ENCODE results near the gene PTPRCAP. TPM values are rescaled to one million over a fixed set of nuclear protein-coding genes. Genes with fewer than 3 reads are reported as not detected.

Gene PTPRCAP
- total RNA-seq, 4 donors from 2014 or later = 13.2 to 78.9 (median 53.9) TPM

DNA sequence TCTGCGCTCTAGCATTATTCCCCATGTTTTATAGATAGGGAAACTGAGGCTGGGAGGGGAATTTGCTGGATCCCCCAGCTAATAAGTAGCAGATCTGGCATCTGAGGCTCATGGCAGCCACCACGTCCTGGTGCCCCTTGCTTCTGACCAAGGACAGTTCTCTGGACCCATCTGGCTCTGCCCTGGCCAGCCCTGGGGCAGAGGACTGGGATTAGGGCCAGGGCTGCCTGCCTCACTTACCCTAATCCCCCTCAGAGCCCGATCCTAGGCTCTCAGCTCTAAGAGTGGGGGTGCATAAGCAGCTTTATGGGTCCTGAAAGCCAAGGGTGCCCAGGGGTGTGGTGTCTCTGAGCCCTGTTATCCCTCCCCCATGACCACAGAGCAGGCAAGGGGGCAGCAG lies 17.6 kb upstream of the PTPRCAP start, which contains the start of gene CABP4:
TSS of gene CABP4 (plus strand) at position 301 of the 400 bp plus-strand sequence. CDS start at position 371, 70 bp downstream.
- no peaks in the 10 kb centered on the region for H3K27me3 ChIP-seq

DNA sequence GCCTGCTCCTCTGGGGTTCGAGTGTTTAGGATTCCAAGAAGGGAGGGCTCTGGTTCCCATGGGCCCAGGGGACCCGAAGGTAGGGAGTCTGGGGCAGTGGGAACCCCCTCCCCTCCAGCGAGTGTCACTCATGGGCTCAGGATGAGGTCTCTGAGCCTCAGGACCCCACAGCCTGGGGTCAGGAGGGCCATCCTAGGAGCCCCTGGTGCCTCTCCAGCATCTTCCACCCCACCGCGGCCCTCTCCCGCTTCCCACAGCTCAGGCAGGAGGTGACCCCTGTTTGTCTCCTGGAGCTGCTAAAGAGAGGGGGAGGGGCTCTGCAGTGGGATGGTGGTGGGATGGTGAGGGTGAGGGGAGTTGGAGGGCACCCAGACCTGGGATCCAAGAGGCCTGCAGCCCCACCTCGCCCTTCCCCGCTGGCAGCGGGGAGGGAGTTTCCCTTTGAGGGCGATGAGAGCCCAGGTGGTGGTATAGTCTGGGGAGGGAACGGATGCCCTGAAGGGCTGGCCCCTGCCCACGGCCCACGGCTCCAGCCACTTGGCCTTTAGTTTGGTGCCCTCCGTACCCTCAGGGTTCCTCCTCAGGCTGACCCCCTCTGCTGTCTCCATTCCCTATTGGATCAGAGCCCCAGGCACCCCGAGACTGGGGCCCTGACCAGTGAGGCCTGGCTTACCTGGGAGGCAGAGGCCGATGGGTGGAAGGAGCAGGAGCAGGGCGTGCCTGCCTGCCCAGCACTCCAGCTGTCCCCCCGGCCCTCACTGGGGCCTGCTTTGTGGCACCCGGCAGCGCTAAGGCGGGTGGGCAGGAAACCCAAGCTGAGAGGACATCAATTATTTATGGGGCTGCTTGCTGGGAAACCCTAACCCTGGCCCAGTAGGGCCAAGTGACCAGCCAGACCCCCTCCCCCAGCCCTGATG lies 16.6 kb upstream of the PTPRCAP start:
- no peak for DNase-seq
- H3K4me3 ChIP-seq = no peak overlapping the region
- no peak overlapping the region for H3K27ac ChIP-seq
- 90 to 100% methylated on average over 1 to 17 of the region's 21 CpGs for WGBS, 2 donors (ENCODE audit: low coverage in 1 of 2)
- TF ChIP-seq EP300 (IDR thresholded peaks at IDR 0.05; ENCODE audit: low read depth) (no peak), POLR2AphosphoS5 (IDR thresholded peaks at IDR 0.05) (no peak), POLR2A (IDR thresholded peaks at IDR 0.05) (no peak)
- TF ChIP-seq, protein P1, sequence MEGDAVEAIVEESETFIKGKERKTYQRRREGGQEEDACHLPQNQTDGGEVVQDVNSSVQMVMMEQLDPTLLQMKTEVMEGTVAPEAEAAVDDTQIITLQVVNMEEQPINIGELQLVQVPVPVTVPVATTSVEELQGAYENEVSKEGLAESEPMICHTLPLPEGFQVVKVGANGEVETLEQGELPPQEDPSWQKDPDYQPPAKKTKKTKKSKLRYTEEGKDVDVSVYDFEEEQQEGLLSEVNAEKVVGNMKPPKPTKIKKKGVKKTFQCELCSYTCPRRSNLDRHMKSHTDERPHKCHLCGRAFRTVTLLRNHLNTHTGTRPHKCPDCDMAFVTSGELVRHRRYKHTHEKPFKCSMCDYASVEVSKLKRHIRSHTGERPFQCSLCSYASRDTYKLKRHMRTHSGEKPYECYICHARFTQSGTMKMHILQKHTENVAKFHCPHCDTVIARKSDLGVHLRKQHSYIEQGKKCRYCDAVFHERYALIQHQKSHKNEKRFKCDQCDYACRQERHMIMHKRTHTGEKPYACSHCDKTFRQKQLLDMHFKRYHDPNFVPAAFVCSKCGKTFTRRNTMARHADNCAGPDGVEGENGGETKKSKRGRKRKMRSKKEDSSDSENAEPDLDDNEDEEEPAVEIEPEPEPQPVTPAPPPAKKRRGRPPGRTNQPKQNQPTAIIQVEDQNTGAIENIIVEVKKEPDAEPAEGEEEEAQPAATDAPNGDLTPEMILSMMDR (IDR thresholded peaks at IDR 0.05) = no peak
- in situ Hi-C loops (cut with MboI; ENCODE audit: low pct_ligation_motif_present in 1 of 4, low pct_unique_long_range_greater_than_20kb in 1 of 4, low sequenced_read_pairs in 3 of 4) = no loop called here
- intact Hi-C loops (cut with DNase I; ENCODE audit: low total_unique reads) = no loop called here
- no peaks in the 10 kb centered on the region for H3K27me3 ChIP-seq
- H3K9me3 ChIP-seq = no peaks in the 10 kb centered on the region
- no peaks in the 10 kb centered on the region for H3K36me3 ChIP-seq
- no peaks in the 10 kb centered on the region for H3K4me1 ChIP-seq

More for the DNA sequence above, 17.6 kb upstream of the PTPRCAP start, which contains the start of gene CABP4:
- Histone ChIP-seq H3K27ac (no peak within 1 kb of the TSS), H3K4me1 (no peaks in the 10 kb centered on the region), H3K36me3 (no peaks in the 10 kb centered on the region), H3K9me3 (no peaks in the 10 kb centered on the region), H3K4me3 (no peak within 1 kb of the TSS)
- DNase-seq = no peak
- WGBS, 2 donors (ENCODE audit: low coverage in 1 of 2) = 83 to 86% methylated on average over 1 to 3 of the region's 3 CpGs
- in situ Hi-C loops (cut with MboI; ENCODE audit: low pct_ligation_motif_present in 1 of 4, low pct_unique_long_range_greater_than_20kb in 1 of 4, low sequenced_read_pairs in 3 of 4) (no loop called here), intact Hi-C loops (cut with DNase I; ENCODE audit: low total_unique reads) (no loop called here)
- no peak for TF ChIP-seq POLR2AphosphoS5 (IDR thresholded peaks at IDR 0.05)
- TF ChIP-seq EP300 (IDR thresholded peaks at IDR 0.05; ENCODE audit: low read depth) = no peak
- TF ChIP-seq, protein P1 (IDR thresholded peaks at IDR 0.05) = no peak
- no peak for TF ChIP-seq POLR2A (IDR thresholded peaks at IDR 0.05)

DNA sequence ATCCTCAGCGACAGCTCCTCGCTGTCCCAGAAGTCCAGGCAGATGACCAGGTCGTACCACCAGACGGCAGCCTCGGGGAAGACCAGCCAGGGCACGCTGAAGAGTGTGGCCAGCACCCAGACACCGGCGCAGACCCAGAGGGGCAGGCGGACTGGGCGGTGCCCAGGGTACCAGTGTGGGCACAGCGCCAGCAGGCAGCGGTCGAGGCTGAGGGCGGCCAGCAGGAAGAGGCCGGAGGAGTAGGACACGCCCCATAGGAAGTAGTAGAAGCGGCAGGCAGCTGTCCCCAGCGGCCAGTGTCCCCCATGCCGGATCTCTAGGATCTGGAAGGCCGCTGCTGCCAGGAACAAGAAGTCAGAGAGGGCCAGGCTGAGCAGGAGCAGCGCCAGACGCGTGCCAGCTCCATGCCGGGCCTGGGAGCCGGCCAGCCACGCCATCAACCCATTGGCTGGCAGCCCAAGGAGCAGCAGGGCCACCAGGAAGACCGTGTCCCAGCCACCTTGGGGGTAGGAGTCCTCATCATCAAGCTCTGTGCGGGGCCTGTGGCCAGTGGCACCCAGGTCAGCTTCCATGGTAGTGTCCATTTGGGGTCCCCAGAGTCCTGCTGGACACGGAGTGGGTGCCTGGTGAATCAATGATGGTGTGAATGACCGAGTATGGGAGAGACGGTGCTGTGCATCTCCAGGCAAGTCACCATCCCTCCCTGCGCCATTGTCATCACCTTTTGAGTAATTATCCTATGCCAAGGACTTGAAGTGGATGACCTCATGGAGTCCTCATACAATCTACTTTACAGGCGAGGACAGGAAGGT lies 14.9 kb upstream of the PTPRCAP start, which contains the start of gene GPR152:
TSS of gene GPR152 (minus strand) at position 589 of the 812 bp plus-strand sequence. CDS start at position 584, 5 bp downstream.
- H3K4me1 ChIP-seq = no peaks in the 10 kb centered on the region
- DNase-seq = no peak
- no peak within 1 kb of the TSS for H3K4me3 ChIP-seq
- no peaks in the 10 kb centered on the region for H3K27me3 ChIP-seq
- peak within 1 kb of the TSS in 1 of 4 donors; percentile 7 for H3K27ac ChIP-seq
- intact Hi-C loops (cut with DNase I; ENCODE audit: low total_unique reads) = no loop called here
- in situ Hi-C loops (cut with MboI; ENCODE audit: low pct_ligation_motif_present in 1 of 4, low pct_unique_long_range_greater_than_20kb in 1 of 4, low sequenced_read_pairs in 3 of 4) = no loop called here
- H3K36me3 ChIP-seq = no peaks in the 10 kb centered on the region
- H3K9me3 ChIP-seq = no peaks in the 10 kb centered on the region
- TF ChIP-seq POLR2A (IDR thresholded peaks at IDR 0.05) (no peak), EP300 (IDR thresholded peaks at IDR 0.05; ENCODE audit: low read depth) (no peak), POLR2AphosphoS5 (IDR thresholded peaks at IDR 0.05) (no peak)
- TF ChIP-seq, protein P1 (IDR thresholded peaks at IDR 0.05) = no peak
- 83% methylated on average over 31 of the region's 33 CpGs; no CpG with 5 or more reads in 1 of the 2 donors for WGBS, 2 donors (ENCODE audit: low coverage in 1 of 2)

DNA sequence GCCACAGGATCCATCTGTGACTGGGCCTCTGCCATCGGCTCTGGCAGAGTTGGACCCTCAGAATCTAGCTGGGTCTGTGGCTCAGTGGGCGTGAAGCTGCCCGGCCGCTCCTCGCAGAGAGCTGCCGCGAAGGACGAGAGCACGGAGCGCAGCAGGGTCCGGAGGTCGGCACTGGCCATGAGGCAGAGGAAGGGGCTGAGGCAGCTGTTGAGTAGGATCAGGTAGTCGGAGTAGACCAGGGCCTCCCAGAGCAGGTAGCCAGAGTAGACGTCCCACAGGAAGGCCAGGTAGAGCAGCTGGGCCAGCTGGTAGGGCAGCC lies 14.1 kb upstream of the PTPRCAP start:
- DNase-seq = no peak

More for the DNA sequence above, 14.1 kb upstream of the PTPRCAP start:
- TF ChIP-seq, protein P1 (IDR thresholded peaks at IDR 0.05) = no peak
- WGBS, 2 donors (ENCODE audit: low coverage in 1 of 2) = 94% methylated on average over 14 of the region's 14 CpGs; no CpG with 5 or more reads in 1 of the 2 donors
- Histone ChIP-seq H3K4me3 (no peak overlapping the region), H3K9me3 (no peaks in the 10 kb centered on the region), H3K36me3 (no peaks in the 10 kb centered on the region), H3K27me3 (no peaks in the 10 kb centered on the region), H3K4me1 (no peaks in the 10 kb centered on the region), H3K27ac (no peak overlapping the region)
- intact Hi-C loops (cut with DNase I; ENCODE audit: low total_unique reads) (no loop called here), in situ Hi-C loops (cut with MboI; ENCODE audit: low pct_ligation_motif_present in 1 of 4, low pct_unique_long_range_greater_than_20kb in 1 of 4, low sequenced_read_pairs in 3 of 4) (no loop called here)

Data from transverse colon (tissue), 4 donors.